ENCODE measurements around the gene DOCK7. TPM values are rescaled to one million over a fixed set of nuclear protein-coding genes. Genes with fewer than 3 reads are reported as not detected.

DOCK7 gene
- total RNA-seq, 4 donors from 2014 or later = 7.8 to 56.5 (median 19.1) TPM

DNA sequence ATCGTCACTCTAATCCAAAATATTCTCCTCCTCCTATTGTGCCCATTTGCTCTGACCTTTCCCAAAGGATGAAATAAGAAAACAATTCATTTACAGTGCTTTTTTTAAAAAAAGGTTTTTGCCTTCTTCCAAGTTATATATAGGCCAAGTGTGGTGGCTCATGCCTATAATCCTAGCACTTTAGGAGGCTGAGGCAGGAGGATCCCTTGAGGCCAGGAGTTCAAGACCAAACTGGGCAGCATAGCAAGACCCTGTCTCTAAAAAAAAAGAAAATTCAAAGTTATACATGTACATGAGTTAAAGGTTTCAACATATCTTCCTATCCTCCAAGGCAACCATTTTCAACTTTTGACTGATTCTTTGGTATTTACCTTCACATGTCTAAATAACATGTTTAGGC lies 261.4 kb downstream of the DOCK7 start:
- 69 to 81% methylated on average over 1 of the region's 1 CpG for WGBS, 2 donors
- H3K4me3 ChIP-seq = no peak overlapping the region
- no peaks in the 10 kb centered on the region for H3K27me3 ChIP-seq
- no peaks in the 10 kb centered on the region for H3K36me3 ChIP-seq
- intact Hi-C loops (cut with DNase I) = no loop called here
- H3K4me1 ChIP-seq = no peaks in the 10 kb centered on the region
- no peak for TF ChIP-seq POLR2A (IDR thresholded peaks at IDR 0.05)
- TF ChIP-seq, protein P1, sequence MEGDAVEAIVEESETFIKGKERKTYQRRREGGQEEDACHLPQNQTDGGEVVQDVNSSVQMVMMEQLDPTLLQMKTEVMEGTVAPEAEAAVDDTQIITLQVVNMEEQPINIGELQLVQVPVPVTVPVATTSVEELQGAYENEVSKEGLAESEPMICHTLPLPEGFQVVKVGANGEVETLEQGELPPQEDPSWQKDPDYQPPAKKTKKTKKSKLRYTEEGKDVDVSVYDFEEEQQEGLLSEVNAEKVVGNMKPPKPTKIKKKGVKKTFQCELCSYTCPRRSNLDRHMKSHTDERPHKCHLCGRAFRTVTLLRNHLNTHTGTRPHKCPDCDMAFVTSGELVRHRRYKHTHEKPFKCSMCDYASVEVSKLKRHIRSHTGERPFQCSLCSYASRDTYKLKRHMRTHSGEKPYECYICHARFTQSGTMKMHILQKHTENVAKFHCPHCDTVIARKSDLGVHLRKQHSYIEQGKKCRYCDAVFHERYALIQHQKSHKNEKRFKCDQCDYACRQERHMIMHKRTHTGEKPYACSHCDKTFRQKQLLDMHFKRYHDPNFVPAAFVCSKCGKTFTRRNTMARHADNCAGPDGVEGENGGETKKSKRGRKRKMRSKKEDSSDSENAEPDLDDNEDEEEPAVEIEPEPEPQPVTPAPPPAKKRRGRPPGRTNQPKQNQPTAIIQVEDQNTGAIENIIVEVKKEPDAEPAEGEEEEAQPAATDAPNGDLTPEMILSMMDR (IDR thresholded peaks at IDR 0.05) = no peak
- no peak for DNase-seq
- no peak overlapping the region for H3K27ac ChIP-seq
- H3K9me3 ChIP-seq = no peaks in the 10 kb centered on the region

DNA sequence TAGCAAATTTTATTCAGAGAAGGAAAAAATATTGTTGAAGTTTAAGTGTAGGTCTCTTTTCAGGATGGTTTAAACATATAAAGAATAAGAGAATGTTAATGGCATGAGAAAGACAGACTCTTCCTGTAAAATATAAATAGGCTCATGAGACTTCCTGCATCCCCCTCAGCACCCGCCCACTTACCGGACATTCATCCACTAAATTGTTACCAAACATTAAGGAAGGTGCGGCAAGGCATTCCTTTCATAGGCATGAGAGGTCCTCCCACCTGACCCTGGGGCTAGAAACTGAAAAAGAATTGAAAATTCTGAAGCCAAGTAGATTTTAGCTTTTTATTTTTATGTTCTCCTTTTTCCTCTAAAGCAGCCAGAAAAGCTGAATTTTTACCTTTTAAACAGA lies 261.9 kb downstream of the DOCK7 start:
- 13 to 41% methylated on average over 3 of the region's 3 CpGs for WGBS, 2 donors
- intact Hi-C loops (cut with DNase I) = no loop called here
- no peaks in the 10 kb centered on the region for H3K36me3 ChIP-seq
- no peaks in the 10 kb centered on the region for H3K4me1 ChIP-seq
- TF ChIP-seq POLR2A (IDR thresholded peaks at IDR 0.05) = no peak
- TF ChIP-seq, protein P1 (IDR thresholded peaks at IDR 0.05) = no peak
- H3K27ac ChIP-seq = no peak overlapping the region
- no peak for DNase-seq
- H3K4me3 ChIP-seq = no peak overlapping the region
- H3K27me3 ChIP-seq = no peaks in the 10 kb centered on the region
- no peaks in the 10 kb centered on the region for H3K9me3 ChIP-seq

DNA sequence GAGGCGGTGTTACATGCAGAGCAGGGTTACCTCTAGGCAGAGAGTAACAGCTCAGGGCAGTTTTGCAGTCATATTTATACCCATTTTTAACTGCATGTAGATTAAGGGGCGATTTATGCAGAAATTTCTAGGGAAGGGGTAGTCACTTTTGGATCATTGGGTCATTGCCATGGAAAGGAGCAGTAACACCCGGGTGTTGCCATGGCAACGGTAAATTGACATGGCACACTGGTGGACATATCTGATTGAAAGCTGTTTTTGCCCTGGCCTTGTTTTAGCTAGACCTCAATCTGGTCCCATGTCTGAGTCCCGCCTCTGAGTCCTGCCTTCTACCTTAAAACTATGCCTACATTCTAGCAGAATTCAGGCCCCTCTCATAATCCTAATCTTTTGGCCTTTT lies 263.1 kb downstream of the DOCK7 start:
- 81 to 82% methylated on average over 5 of the region's 5 CpGs for WGBS, 2 donors
- Histone ChIP-seq H3K9me3 (no peaks in the 10 kb centered on the region), H3K4me1 (no peaks in the 10 kb centered on the region), H3K27ac (no peak overlapping the region), H3K27me3 (no peaks in the 10 kb centered on the region), H3K36me3 (no peaks in the 10 kb centered on the region), H3K4me3 (no peak overlapping the region)
- DNase-seq = no peak
- intact Hi-C loops (cut with DNase I) = no loop called here
- no peak for TF ChIP-seq POLR2A (IDR thresholded peaks at IDR 0.05)
- TF ChIP-seq, protein P1 (IDR thresholded peaks at IDR 0.05) = no peak

DNA sequence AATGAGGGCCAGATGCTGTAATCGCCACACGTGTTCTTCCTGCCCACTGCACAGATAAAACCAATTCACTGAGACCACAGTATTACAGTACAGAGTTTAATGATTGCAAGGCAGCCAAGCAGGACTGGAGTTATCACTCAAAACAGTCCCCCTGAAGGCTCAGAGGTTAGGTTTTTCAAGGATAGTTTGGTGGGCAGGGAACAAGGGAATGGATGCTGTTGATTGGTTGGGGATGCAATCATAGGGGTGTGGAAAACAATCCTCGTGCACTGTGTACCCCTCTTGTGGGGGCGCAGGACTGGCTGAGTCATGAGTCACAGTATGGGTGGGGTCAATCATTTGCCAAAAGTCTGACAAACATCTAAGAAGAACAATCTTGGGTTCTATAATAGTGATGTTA lies 263.8 kb downstream of the DOCK7 start:
- 53 to 63% methylated on average over 4 of the region's 4 CpGs for whole genome bisulfite sequencing, 2 donors
- Histone ChIP-seq H3K9me3 (no peaks in the 10 kb centered on the region), H3K36me3 (no peaks in the 10 kb centered on the region), H3K27me3 (no peaks in the 10 kb centered on the region), H3K4me1 (no peaks in the 10 kb centered on the region), H3K27ac (no peak overlapping the region), H3K4me3 (no peak overlapping the region)
- DNase-seq = no peak
- intact Hi-C loops (cut with DNase I) = no loop called here
- TF ChIP-seq, protein P1 (IDR thresholded peaks at IDR 0.05) = no peak
- no peak for TF ChIP-seq POLR2A (IDR thresholded peaks at IDR 0.05)

DNA sequence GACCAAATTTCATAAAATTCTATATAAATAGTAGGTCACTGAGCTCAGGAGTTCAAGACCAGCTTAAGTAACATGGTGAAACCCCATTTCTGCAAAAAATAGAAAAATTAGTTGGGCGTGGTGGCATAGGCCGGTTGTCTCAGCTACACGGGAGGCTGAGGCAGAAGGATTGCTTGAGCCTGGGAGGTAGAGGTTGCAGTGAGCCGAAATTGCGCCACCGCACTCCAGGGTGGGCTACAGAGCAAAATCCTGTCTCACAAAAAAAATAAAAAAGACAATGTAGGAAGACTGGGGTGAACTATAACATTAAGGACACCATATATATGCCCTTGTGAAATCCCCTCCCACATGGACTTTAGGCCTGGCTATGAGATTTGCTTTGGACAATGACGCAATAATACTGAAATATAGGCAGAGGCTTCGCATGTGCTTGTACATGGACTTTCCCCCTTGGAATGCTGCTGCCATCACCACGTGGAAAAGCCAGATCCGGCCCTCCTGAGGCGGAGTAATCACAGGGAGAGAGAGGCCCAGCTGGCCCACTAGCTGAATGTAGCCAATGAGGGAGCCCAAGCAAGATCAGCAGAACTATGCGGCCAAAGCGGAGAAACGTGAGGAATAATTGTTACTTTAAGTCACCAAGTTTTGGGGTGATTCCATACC lies 264.5 kb downstream of the DOCK7 start:
- Histone ChIP-seq H3K27me3 (no peaks in the 10 kb centered on the region), H3K4me1 (no peaks in the 10 kb centered on the region), H3K27ac (no peak overlapping the region), H3K9me3 (no peaks in the 10 kb centered on the region), H3K4me3 (no peak overlapping the region), H3K36me3 (no peaks in the 10 kb centered on the region)
- DNase-seq = no peak
- WGBS, 2 donors = 86 to 93% methylated on average over 14 of the region's 14 CpGs
- intact Hi-C loops (cut with DNase I) = no loop called here
- no peak for TF ChIP-seq POLR2A (IDR thresholded peaks at IDR 0.05)
- TF ChIP-seq, protein P1 (IDR thresholded peaks at IDR 0.05) = no peak

Measured in esophagus squamous epithelium (tissue), 5 donors.